SKM-1 (cell line): ENCODE measurements around the gene RERE.

Experiments used
- DNase-seq: peaks from one replicate; lab custom pipeline; 2025; ENCODE audit not compliant: unreplicated experiment; lab: John Stamatoyannopoulos, UW

Gene RERE

GRCh38 chr1:8493916-8494540, 323.4 kb downstream of the RERE start:
- DNase-seq = no peak

GRCh38 chr1:8487249-8487648, 330.2 kb downstream of the RERE start:
- DNase-seq = no peak

- DNase-seq = no peak
Observed at GRCh38 chr1:8486047-8486446, 331.4 kb downstream of the RERE start.

- no peak for DNase-seq
Observed at GRCh38 chr1:8483586-8483985, 333.9 kb downstream of the RERE start.

GRCh38 chr1:8482979-8483381, 334.5 kb downstream of the RERE start:
- DNase-seq = no peak

- DNase-seq = no peak
Observed at GRCh38 chr1:8481650-8482380, 335.6 kb downstream of the RERE start.

GRCh38 chr1:8478566-8478965, 338.9 kb downstream of the RERE start:
- DNase-seq = no peak

- no peak for DNase-seq
Observed at GRCh38 chr1:8477983-8478362, 339.5 kb downstream of the RERE start.

GRCh38 chr1:8477166-8477982, 340.1 kb downstream of the RERE start:
- no peak for DNase-seq

GRCh38 chr1:8476006-8476405, 341.4 kb downstream of the RERE start:
- no peak for DNase-seq

GRCh38 chr1:8474369-8474768, 343.1 kb downstream of the RERE start:
- no peak for DNase-seq

GRCh38 chr1:8473891-8474300, 343.5 kb downstream of the RERE start:
- no peak for DNase-seq

GRCh38 chr1:8473121-8473875, 344.1 kb downstream of the RERE start:
- no peak for DNase-seq

GRCh38 chr1:8472668-8473067, 344.8 kb downstream of the RERE start:
- no peak for DNase-seq

GRCh38 chr1:8471451-8471850, 346.0 kb downstream of the RERE start:
- no peak for DNase-seq

- DNase-seq = no peak
Observed at GRCh38 chr1:8468751-8469150, 348.7 kb downstream of the RERE start.

GRCh38 chr1:8467308-8467707, 350.1 kb downstream of the RERE start:
- DNase-seq = no peak

GRCh38 chr1:8465692-8466091, 351.7 kb downstream of the RERE start:
- no peak for DNase-seq

GRCh38 chr1:8465013-8465412, 352.4 kb downstream of the RERE start:
- DNase-seq = no peak

GRCh38 chr1:8464377-8464776, 353.1 kb downstream of the RERE start:
- no peak for DNase-seq
